HUDEP-2 (cell line): ENCODE data around the gene ERBB2.
A peak's percentile ranks its signal among the peaks of the same experiment; 100 is the strongest.

Experiments
- DNase-seq, 76 experiments: peaks; one replicate each; lab custom pipeline; 2025; ENCODE audit not compliant: unreplicated experiment in 76 of 76; lab: John Stamatoyannopoulos, UW

Gene ERBB2

GRCh38 chr17:39664581-39665561 is 35.0 kb upstream of the ERBB2 start, which contains the start of gene TCAP:
TSS of gene TCAP (plus strand) at chr17:39665349. CDS start at chr17:39665360, 11 bp downstream.
- DNase-seq: peak in 17 of 76 experiments; percentile 8 to 52 (median 24)

DNA sequence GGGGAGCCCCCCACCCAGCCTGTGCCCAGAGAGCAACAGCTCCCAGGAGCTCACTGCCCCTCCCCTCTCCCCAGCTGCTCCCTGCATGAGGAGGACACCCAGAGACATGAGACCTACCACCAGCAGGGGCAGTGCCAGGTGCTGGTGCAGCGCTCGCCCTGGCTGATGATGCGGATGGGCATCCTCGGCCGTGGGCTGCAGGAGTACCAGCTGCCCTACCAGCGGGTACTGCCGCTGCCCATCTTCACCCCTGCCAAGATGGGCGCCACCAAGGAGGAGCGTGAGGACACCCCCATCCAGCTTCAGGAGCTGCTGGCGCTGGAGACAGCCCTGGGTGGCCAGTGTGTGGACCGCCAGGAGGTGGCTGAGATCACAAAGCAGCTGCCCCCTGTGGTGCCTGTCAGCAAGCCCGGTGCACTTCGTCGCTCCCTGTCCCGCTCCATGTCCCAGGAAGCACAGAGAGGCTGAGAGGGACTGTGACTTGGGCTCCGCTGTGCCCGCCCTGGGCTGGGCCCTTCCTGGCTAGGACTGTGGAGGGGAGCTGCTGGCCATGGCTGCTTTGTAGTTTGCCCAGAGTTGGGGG is 34.1 kb upstream of the ERBB2 start:
- peak in 16 of 76 experiments; percentile 11 to 42 (median 30) for DNase-seq

GRCh38 chr17:39666231-39666600 is 33.6 kb upstream of the ERBB2 start:
- no peak for DNase-seq

DNA sequence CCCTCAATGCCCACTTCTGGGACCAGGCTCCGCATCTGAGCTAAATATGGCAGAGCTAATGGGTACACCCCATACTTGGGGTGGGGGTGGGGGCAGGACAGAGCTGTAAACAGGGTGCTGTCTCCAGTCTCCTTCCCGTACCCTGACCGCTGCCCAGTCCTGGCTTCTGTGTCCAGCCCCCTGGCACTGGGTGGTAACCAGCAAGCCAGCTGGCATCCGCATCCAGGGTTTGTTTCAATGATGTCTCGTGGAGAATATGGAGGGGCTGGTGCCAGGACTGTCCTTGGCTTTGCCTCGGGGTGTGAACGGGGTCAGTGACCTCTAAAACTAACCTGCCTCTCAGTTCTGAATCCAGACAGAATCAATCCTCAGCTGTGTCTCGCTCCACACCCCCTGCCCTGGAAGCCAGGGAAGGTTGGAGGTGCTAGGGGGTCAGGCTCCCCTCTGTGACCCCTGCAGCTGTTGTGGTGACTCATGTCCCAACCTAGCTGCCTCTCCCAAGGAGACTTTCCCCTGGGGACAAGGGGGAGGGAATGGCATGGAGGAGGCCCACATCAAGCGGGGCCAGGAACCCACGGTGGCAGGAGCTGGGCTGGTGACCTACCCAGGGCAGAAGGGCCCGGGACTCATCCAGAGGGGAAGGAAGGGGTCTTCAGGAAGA is 33.1 kb upstream of the ERBB2 start:
- DNase-seq: peak in 14 of 76 experiments; percentile 22 to 54 (median 42)

DNA sequence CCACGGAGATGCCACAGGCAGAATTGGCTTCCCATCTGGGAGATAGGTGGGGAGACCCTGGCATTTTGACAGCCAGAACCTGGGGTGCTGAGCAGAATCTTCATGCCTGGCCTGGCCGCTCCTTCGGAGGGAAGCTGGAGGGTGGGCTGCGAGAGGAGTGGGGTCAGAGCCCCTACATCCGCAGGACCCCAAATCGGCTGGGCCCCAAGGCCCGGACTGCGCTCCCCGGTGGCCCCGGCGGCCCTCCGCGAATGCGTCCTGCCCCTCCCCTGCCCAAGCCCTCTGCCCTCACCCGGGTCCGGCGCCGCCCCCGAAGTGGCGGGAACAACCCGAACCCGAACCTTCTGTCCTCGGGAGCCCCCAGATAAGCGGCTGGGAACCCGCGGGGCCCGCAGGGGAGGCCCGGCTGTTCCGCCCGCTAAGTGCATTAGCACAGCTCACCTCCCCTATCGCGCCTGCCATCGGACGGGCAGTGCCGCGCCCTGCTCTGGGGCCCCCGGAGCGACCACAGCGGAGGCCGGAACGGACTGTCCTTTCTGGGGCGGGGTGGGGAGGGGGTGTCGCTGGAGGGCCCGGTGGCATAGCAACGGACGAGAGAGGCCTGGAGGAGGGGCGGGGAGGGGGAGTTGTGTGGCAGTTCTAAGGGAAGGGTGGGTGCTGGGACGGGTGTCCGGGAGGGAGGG is 32.5 kb upstream of the ERBB2 start:
- DNase-seq: peak in 74 of 76 experiments; percentile 32 to 97 (median 88)

DNA sequence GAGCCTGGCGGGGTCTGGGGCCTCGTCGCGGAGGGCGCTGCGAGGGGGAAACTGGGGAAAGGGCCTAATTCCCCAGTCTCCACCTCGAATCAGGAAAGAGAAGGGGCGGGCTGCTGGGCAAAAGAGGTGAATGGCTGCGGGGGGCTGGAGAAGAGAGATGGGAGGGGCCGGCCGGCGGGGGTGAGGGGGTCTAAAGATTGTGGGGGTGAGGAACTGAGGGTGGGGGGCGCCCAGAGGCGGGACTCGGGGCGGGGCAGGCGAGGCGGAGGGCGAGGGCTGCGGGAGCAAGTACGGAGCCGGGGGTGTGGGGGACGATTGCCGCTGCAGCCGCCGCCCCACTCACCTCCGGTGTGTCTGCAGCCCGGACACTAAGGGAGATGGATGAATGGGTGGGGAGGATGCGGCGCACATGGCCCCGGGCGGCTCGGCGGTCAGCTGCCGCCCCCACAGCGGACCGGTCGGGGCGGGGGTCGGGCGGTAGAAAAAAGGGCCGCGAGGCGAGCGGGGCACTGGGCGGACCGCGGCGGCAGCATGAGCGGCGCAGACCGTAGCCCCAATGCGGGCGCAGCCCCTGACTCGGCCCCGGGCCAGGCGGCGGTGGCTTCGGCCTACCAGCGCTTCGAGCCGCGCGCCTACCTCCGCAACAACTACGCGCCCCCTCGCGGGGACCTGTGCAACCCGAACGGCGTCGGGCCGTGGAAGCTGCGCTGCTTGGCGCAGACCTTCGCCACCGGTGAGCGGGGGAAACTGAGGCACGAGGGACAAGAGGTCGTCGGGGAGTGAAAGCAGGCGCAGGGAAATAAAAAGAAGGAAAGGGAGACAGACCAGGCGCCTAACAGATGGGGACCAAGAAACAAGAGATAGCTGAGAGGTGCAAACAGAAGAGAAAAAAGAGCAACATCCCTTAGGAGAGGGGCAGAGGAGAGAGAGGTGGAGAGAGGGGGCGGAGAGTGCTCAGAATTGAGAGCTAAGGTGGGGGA is 31.6 kb upstream of the ERBB2 start, which contains the start of gene PNMT:
Gene PNMT, plus strand, starts transcription at position 509 of the 980 bp plus-strand sequence. Its CDS starts 23 bp downstream, at position 532.
- peak in 62 of 76 experiments; percentile 35 to 91 (median 72) for DNase-seq

GRCh38 chr17:39669897-39670735 is 29.7 kb upstream of the ERBB2 start:
- peak in 2 of 76 experiments; percentile 23 to 50 for DNase-seq

- peak in 1 of 76 experiments; percentile 19 for DNase-seq
Measured at GRCh38 chr17:39670746-39671145, 29.1 kb upstream of the ERBB2 start.

GRCh38 chr17:39671651-39672521 is 28.0 kb upstream of the ERBB2 start:
- peak in 34 of 76 experiments; percentile 15 to 67 (median 46) for DNase-seq

GRCh38 chr17:39672522-39673334 is 27.1 kb upstream of the ERBB2 start:
- DNase-seq: no peak

DNA sequence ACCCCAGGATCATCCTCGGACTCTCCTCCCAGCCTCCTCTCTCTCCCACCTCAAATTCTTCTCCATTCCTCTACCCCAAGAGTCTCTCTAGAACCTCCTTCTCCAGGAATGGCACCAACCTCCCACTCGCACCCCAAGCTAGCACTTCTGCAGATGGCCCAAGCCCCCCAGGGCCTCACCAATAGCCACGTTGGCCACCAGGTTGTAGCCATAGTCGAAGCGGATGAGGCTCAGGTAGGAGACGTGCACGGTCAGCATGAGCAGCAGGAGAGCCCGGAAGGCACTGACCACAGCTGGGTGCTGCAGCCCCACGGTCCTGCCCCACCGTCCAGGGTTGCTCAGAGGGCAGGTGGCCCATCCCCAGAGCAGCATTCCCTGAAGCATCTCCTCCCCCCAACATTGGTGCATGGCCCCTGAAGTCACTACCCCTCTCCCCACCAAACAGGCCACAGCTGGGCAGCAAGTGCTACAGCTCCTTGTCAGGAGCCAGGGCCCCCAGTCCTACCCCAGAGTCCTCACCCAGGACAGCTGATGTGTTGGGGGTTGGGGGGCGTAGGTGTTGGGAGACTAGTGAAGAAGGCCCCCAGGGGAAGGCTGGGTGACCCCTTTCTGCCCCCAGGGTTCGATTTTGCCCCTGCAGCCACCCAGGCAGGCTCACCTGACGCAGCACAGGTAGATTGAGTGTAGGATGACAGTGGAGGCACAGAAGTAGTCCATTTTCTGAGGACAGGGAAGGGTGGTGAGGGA is 26.4 kb upstream of the ERBB2 start:
- no peak for DNase-seq

GRCh38 chr17:39674179-39674578 is 25.7 kb upstream of the ERBB2 start:
- no peak for DNase-seq

DNA sequence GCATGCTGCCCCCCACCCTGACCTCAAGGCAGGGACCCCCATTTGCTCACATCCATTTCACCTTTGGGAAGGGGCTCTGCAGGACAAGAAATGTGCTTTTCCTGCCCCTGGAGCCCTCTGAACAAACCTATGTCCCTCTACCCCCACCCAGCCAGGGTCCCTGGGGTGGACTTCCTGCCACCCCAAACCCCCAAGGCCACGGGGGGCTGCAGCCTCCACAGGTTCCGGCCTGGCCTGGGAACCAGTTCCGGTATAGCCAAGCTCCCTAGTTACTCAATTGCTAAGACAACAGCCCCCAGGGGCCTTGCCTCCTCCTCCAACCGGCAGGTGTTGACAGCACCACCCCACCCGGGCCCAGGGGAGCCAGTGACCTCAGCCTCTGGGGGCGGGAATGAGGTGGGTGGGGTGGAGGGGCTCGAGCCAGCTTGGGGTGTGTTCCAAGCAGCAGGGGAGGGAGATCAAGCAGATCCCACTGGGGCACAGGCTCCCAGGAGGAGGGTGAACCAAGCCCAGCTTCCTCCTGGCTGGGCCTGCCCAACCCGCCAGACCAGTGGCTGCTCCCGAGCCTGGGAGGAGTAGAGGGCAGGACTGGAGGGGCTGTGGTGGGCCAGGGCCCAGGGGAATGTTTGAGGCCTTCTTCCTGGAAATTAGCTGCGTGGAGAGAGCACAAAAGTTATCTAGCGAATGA is 25.0 kb upstream of the ERBB2 start:
- DNase-seq: peak in 49 of 76 experiments; percentile 16 to 78 (median 50)

GRCh38 chr17:39675390-39676082 is 24.3 kb upstream of the ERBB2 start:
- DNase-seq: peak in 2 of 76 experiments; percentile 49 to 52
